Tibial artery (tissue), 4 donors: ENCODE data around the gene LRFN2.

Experiments used
- DNase-seq, 2 donors: peaks; one replicate each; pipeline ENCODE4 v3.0.0-alpha.2; 2019
- H3K27ac ChIP-seq, 2 donors: fragments of 200-600 bp; sonication (generic) in 1 of 2; 1 replicate in 1 of 2; 2 replicates in 1 of 2; pipeline ENCODE4 v1.5.1; 2018 to 2019; ENCODE audit warnings: mild to moderate bottlenecking in 1 of 2
- H3K27me3 ChIP-seq, 2 donors: fragments of 200-600 bp; sonication (generic) in 1 of 2; one replicate each; pipeline versions ENCODE4 v1.5.1 to v1.6.0; 2016 to 2019
- H3K36me3 ChIP-seq, 3 donors: fragments of 200-600 bp; sonication (generic) in 2 of 3; one replicate each; pipeline ENCODE4 v1.5.1; 2016 to 2019; ENCODE audit warnings: mild to moderate bottlenecking in 2 of 3
- H3K4me1 ChIP-seq, 4 donors: fragments of 200-600 bp; sonication (generic) in 2 of 4; 1 replicate in 3 of 4; 2 replicates in 1 of 4; pipeline ENCODE4 v1.5.1; 2016 to 2019
- H3K4me3 ChIP-seq, 2 donors: fragments of 200-600 bp; sonication (generic) in 1 of 2; 1 replicate in 1 of 2; 2 replicates in 1 of 2; pipeline ENCODE4 v1.5.1; 2018 to 2019; ENCODE audit warnings: mild to moderate bottlenecking in 2 of 2
- H3K9me3 ChIP-seq, 3 donors: fragments of 200-600 bp; sonication (generic) in 1 of 3; one replicate each; pipeline ENCODE4 v1.5.1; 2016 to 2019
- CTCF ChIP-seq, 2 experiments: fragments of 200-600 bp in 1 of 2; fragments of 450-650 bp in 1 of 2; IDR thresholded peaks; one replicate each; pipeline ENCODE4 v1.5.1; 2017 to 2019; ENCODE audit warnings: antibody characterized with exemption in 2 of 2, mild to moderate bottlenecking in 1 of 2, moderate library complexity in 1 of 2
- intact Hi-C: fragments of 100-400 bp; cut with DNase I; formaldehyde crosslinking; loops from one replicate; pipeline ENCODE4 v1.15.0; 2023; ENCODE audit warnings: low total_unique reads

Gene LRFN2

GRCh38 chr6:40480678-40481077 is 106.5 kb downstream of the LRFN2 start:
- DNase-seq = no peak
- intact Hi-C loops = no loop called here
- no peak for TF ChIP-seq CTCF (IDR thresholded peaks at IDR 0.05)
- no peak overlapping the region for H3K4me3 ChIP-seq
- H3K4me1 ChIP-seq = peaks cover 0 to 6% (median 0%) of the 10 kb centered on the region in 4 donors
- peaks cover 0 to 27% of the 10 kb centered on the region in 2 donors for H3K27me3 ChIP-seq
- H3K9me3 ChIP-seq = no peaks in the 10 kb centered on the region
- H3K36me3 ChIP-seq = no peaks in the 10 kb centered on the region
- H3K27ac ChIP-seq = no peak overlapping the region

- H3K27me3 ChIP-seq = peaks cover 0 to 30% of the 10 kb centered on the region in 2 donors
- no peak overlapping the region for H3K27ac ChIP-seq
- H3K4me3 ChIP-seq = no peak overlapping the region
- DNase-seq = no peak
- intact Hi-C loops = no loop called here
- no peaks in the 10 kb centered on the region for H3K9me3 ChIP-seq
- H3K36me3 ChIP-seq = no peaks in the 10 kb centered on the region
- TF ChIP-seq CTCF (IDR thresholded peaks at IDR 0.05) = no peak
- peaks cover 0 to 6% (median 0%) of the 10 kb centered on the region in 4 donors for H3K4me1 ChIP-seq
Measured at GRCh38 chr6:40479706-40480105, 107.5 kb downstream of the LRFN2 start.

- H3K36me3 ChIP-seq = no peaks in the 10 kb centered on the region
- H3K4me1 ChIP-seq = peaks cover 0 to 6% (median 0%) of the 10 kb centered on the region in 4 donors
- no peak for DNase-seq
- H3K9me3 ChIP-seq = no peaks in the 10 kb centered on the region
- peaks cover 0 to 25% of the 10 kb centered on the region in 2 donors for H3K27me3 ChIP-seq
- TF ChIP-seq CTCF (IDR thresholded peaks at IDR 0.05) = no peak
- no peak overlapping the region for H3K27ac ChIP-seq
- H3K4me3 ChIP-seq = no peak overlapping the region
- intact Hi-C loops = no loop called here
Measured at GRCh38 chr6:40477246-40478126, 109.7 kb downstream of the LRFN2 start.

- Histone ChIP-seq H3K9me3 (no peaks in the 10 kb centered on the region), H3K27me3 (peaks cover 0 to 29% of the 10 kb centered on the region in 2 donors), H3K4me3 (no peak overlapping the region), H3K36me3 (no peaks in the 10 kb centered on the region), H3K27ac (no peak overlapping the region), H3K4me1 (peaks cover 0 to 6% (median 0%) of the 10 kb centered on the region in 4 donors)
- TF ChIP-seq CTCF (IDR thresholded peaks at IDR 0.05) = no peak
- intact Hi-C loops = no loop called here
- no peak for DNase-seq
Measured at GRCh38 chr6:40476673-40477072, 110.5 kb downstream of the LRFN2 start.

- Histone ChIP-seq H3K27me3 (peaks cover 0 to 33% of the 10 kb centered on the region in 2 donors), H3K4me1 (peaks cover 0 to 6% (median 0%) of the 10 kb centered on the region in 4 donors), H3K9me3 (no peaks in the 10 kb centered on the region), H3K36me3 (no peaks in the 10 kb centered on the region), H3K27ac (no peak overlapping the region), H3K4me3 (no peak overlapping the region)
- intact Hi-C loops = no loop called here
- DNase-seq = no peak
- no peak for TF ChIP-seq CTCF (IDR thresholded peaks at IDR 0.05)
Measured at GRCh38 chr6:40474937-40475336, 112.2 kb downstream of the LRFN2 start.
